Cortex of kidney (tissue), 1 donor: Measurements from ENCODE around the gene CDH13.

ENCODE experiments used
- DNase-seq: peaks from one replicate; lab custom pipeline; 2025; lab: John Stamatoyannopoulos, UW

The CDH13 gene

DNA sequence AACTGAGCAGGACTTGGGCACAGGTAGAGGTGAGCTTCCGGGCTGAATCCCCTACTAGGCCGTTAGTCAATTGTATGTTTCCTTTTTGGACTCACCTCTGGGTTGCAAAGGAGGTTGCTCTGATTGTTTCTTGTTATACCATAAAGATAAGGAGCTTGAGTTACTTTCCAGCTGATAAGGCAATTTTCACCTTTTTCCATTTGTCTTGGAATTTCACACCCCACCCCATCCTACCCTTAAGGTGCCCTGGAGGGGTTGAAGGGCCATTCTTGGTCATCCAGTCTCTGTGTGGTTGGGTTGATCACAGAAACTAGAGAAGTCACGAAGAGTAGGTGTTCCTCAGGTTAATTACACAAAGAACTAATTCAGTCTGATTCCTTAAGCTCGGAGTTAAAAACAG lies 162.2 kb downstream of the CDH13 start:
- DNase-seq = no peak

DNA sequence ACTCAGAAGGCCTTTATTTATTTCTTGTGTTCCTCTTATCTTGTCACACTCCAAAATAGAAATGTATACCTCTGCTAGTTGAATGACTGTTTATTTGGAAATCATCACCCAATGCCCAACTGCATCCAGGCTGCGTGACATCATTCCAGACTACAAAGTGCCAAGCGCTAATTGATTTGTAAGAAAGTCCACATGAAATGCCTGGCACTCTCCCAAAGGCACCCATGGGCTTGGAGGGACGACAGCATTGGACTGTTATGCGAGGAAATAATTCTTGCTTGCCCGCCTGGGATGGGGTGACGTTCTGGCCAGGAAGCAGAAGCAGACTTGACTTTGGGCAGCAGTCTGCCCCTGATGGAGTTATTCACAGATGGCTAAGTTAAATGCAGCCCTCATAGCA lies 165.9 kb downstream of the CDH13 start:
- DNase-seq = no peak

DNA sequence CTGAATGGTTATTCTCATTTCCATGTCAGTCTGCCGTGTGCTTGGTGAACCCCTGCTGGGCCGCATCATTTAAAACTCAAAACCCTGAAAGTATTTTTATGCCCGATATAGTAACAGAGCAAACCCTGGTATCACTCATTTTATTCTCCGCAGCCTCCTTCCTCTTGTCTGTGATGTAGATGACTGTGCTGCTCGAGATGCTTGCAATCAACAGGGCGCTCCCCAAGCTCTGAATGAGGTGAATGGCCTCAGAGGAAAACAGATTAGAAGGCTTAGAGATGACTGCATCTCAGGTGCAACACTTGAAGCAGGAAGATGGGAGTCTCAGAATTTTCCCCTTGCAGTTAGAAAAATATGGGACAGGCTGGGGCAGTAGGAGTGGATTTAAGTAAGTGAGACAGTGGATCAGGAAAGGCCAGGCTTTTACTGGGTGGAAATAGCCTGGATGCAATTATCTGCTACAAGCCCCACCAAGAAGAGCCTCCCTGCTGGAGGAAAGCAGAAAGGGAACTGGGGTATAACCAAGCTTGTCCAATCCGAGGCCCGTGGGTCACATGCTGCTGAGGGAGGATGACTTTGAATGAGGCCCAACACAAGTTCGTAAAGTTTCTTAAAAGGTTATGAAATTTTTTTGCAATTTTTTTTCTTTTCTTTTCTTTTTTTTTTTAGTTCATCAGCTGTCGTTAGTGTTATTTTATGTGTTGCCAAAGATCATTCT lies 166.9 kb downstream of the CDH13 start:
- DNase-seq = no peak

DNA sequence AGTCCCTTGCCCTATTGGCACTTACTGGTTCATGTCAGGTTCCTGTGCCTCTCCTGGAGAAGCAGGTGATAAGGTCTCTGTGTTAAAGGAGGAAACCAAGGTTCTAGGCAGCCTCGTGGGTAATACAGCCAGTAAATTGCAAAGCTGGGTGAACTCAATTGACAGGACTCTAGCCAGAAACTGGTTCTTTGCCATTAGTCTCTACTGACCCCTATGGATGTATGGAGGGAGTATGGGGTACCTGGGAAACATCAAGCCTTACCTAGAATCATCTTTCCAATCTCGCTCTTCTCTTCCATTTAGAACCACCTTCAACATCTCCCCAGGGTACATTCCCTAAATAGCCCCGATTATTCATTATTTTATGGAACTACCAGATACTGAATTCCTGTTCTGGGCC lies 169.3 kb downstream of the CDH13 start:
- no peak for DNase-seq

DNA sequence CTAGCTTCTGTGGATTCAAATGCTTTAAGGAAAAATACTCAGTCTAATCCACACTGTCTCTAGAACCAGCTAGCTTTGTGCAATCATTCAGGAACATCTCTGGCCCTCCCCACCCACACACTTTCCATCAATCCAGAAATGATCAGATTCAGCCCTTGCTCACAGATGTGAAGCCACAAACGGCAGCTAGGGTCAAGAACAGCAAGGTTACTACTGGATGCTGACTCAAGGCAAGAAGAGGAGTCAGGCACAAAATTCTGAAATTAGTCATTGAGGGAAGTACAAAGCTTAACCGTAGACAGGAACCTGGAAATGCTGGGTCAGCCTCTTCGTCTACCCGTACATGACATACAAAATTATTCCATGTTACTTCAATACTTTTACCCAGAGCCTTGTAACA lies 174.6 kb downstream of the CDH13 start:
- DNase-seq = no peak

DNA sequence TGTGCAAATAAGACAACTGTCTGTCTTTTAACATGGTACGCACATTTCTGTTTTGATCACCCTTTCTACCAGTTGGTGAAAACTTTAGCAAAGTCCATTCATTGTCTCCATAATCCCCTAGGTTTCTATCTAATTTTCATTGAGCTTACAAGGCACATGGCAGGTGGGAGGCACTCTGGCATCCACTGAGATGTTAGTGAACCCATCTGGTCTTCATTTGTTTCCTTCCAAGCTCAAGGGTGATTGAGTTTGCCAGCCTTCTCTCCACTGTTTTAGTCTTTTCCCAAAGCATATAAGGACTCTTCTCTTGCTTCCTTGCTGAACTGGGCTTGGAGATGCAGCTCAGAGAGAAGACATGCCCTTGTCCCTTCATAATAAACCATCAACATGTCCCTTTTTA lies 179.1 kb downstream of the CDH13 start:
- no peak for DNase-seq

DNA sequence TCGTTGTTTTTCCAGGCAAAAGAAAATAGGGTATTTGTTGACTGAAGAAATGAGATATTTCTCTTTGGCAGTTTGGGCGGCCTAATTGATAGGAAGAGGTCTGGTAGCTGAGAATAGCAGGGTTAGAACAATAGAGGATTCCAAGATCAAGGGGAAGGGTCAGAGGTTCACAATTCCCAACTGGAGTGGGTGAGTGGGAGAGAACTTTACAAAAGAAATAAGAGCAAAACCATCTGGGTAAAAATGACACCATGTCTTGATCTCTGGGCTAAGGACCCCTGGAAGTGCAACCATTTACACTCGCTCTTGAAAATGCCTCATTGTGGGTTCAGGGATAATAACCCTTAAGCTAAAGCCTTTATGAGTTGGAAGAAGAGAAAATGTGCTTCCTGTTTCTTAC lies 180.5 kb downstream of the CDH13 start:
- DNase-seq = no peak

DNA sequence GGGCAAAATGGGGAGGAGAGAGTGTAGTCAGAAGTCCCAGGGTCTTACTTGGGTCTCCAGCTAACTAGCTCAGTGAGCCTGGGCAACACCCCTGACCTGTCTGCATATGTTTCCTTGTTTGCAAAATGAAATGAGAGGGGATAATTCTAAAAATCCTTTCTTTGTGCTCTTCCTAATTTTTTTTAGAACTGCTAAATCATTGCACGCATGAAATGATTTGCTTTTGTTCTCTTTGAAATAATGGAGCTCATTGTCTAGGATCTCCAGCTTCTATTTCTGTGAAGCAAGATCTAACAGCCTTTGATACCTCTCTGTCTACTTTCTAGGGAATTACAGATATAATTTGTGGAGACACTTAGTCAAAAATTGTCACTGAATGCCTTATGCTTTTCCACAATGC lies 181.3 kb downstream of the CDH13 start:
- DNase-seq = no peak

DNA sequence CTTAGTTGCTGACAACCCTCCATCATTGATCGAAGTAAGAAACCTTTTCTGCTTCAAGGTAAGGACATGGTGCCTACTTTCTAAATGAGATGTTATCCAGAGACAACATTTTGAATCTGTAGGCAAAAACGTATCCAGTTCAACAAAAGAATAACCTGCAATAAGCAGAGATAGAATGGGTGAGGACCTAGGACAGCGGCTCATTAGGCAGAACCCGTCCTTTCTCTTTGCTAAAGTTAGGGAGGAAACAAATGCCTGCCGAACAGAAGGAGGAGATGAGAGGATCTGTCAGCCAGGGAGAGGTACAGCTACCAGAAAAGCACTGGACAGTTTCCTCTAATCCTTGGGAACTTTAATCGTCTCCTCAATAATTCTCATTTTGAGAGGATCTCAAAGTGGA lies 183.3 kb downstream of the CDH13 start:
- DNase-seq = no peak

DNA sequence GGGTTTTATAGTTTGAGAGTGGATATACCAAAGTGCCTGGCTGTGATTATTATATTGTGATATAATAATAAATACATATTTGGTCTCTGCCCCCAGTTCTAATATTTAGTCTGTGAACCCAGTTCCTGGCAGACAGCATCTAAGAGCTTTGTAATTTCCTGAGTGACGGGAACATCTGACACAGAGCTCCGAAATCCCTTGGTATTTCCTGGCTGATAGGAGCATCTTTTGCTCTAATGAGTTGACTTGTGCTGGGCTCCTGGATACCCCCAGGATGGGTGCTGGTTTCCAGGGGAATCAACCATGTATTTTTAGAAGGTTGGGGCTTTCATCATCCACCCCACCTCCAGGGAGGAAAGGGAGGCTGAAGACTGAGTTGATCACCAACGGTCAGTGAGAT lies 187.3 kb downstream of the CDH13 start:
- no peak for DNase-seq

DNA sequence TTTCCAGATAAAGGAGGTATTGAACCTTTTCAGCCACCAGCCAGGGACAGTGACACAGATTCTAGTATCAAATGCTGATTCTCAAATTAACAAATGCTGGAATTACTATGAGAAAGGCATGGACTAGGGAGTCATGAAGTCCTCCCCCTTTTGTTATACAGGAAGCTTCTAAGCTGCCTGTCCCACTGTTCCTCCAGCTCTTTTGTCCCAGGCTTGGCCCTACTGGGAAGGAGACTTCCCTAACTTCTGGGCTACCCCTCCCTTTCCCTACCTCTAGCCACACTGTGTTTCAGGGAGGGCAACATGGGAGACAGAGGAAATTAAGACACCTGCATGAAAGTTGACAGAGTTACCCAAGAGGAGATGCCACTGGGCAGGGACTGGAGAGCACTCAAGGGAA lies 192.5 kb downstream of the CDH13 start:
- DNase-seq = no peak

DNA sequence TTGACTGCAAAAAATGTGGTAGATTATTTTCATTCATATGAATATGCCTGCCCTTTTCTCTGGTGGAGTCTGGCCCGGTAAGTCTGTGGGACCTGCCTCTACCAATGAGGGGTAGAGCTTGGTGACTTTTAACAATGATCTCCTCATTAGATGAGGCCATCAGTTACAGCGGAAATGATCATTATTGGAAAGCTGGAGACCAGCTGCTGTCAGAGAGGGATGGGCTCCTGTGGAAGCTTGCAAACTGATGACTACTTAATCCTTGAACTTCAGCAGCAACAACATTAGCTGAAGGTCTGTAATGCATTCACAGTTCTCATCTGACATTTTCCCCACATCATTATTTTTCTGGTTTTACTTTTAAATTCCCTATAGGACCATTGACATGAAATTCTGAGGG lies 194.1 kb downstream of the CDH13 start:
- no peak for DNase-seq

DNA sequence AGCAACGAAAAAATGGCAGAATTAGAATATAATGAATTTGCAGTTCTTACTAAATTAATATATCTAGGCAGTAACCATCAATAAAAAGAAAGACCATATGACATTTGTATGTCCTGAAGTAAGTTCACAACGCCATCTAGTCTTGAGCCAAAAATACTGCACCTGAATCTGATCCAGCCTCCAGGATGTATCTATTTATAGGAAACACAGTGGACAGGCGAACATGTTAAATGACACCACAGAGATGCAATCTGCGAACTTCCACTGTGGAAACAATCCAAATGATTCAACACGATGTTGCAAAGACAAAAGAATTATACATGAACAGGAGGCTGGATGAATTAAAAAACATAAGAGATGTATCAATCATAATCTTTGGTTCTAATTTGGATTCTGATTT lies 197.6 kb downstream of the CDH13 start:
- DNase-seq = no peak

DNA sequence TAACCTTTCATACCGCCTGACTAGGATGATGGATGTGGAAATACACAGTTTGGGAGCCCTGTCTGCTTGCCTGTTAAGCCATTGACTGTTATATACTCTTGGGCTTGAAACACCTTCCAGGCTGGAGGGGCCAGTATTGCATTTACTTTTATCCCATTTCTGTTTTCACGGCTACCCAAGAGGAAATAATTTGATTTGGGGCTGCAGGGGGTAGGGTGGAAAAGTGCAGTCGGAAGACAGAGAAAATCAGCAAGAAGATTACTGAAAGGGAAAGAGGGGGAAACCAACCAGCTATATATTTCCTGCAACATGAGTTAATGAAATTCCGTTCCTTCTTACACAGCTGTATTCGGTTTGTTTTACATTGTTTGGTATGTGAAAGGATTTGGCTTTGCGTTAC lies 202.5 kb downstream of the CDH13 start:
- no peak for DNase-seq

DNA sequence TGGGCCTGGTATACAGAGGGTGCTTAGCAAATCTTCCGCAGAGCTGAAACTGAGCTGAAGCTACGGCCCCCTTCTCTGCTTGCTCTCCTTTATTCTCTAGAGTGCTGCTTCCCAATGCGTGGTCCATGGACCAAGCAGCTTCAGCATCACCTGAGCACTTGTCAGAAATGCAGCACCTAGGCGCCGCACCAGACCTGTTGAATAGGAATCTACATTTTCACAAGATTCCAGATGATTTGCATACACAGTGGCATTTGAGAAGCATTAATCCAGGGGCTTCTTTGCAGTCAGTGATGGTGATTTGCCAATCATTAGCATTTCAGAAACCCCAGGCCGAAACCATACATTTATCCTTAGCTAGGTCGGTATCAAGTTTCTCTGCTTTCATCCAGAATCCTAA lies 204.2 kb downstream of the CDH13 start:
- no peak for DNase-seq

DNA sequence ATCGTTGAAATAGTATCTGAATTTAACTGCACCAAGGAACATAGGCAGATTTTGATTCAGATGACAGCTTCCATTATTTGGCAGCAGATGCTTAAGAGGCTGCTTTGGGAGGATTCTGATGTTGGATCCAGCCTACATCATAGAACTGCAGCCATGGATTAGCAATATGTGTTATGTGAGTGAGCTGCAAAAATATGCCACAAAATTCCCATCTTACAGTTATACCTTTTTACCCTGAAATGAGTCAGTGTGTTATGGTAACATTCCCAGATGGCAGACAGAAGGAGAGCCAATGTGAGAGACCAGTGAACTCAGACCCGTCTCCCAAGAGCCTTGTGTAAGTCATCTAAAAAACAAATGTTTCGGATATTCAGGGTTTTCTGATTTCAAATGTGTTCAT lies 206.1 kb downstream of the CDH13 start:
- DNase-seq = no peak

DNA sequence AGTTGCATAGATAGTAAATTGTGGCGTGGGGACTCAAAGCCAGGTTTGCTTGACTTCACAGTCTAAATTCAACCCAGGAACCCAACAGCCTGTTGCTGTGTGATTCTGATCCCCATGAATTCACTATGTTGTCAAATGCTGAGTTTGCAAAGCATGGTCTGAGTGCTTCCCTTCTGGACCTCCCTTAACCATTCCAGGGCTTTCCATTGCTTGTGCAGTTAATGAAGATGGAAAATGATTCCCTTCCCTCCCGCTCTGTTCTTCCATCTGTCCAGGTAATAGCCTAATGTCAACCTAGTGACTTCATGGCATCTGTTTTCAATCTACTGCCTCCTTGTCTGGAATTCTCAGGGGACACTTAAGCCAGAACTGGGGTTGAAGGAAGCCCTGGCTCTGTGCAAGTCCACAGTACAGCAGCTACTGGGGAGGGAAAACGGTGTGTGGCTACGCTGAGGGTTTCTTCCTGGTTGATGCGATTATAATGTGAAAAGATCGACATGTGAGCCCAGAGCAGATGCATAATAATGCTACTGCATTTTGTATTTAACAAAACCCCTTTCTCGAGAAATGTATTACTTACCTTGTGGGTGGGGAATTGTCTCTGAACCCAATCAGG lies 206.7 kb downstream of the CDH13 start:
- DNase-seq = no peak

DNA sequence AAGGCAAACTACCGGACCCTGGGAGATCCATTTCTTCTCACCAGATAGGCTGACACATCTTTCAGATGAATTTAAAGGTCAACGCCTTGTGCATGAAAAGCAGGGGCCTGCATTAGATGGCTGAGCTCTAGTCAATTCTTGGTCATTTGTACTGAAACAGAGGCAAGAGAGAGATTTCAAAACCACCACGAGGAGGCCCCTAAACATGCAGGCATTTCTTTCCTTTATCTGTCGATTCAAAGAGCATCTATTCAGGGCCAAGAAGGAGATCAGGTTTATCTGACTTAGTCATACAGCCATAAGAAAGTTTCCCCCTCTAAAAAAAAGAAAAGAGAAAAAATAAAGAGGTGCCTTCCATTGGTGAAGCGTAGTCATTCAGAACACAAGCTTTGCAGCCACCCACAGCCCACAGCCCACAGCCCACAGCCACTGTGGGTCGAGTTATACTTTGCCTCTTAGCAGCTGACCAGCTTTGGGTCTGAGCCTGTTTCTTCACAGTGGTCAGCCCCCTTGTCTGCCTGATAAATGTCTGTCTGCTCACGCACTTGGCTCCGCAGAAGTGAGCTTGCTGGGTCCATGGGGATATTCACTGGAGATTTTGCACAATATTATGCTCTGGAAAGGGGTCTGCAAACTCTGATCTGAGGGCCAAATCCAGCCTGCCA lies 207.5 kb downstream of the CDH13 start:
- DNase-seq = no peak

DNA sequence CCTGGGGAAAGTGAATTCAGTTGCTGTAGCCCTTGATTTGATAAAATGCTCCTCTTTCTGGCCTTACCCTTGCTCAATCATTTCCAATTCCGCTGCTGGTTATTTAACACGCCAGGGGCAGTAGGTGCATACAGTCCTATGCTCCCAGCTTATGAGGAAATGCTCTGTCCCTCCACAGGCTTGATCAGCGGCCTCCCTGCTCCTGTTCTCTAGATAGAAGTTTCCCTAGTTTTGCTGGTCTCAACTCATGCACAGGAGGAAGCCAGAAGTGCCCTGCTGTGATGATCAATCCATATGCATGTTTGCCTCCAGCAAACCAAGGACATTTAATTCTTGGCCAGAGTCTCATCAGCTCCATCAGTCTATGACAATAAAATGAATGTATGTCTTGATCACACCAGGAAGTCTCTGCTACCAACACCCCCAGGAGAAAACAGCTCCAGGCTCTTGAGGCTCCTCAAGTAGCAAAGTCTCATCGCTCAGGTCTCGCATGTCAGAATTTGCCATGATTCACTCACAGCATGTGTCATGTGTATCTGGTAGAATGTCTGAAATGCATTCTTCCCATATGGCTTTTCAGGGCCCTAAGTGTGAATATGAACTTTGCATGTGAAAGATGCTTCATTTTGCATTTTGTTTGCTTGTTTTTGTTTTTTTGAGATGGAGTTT lies 208.9 kb downstream of the CDH13 start:
- DNase-seq = no peak

DNA sequence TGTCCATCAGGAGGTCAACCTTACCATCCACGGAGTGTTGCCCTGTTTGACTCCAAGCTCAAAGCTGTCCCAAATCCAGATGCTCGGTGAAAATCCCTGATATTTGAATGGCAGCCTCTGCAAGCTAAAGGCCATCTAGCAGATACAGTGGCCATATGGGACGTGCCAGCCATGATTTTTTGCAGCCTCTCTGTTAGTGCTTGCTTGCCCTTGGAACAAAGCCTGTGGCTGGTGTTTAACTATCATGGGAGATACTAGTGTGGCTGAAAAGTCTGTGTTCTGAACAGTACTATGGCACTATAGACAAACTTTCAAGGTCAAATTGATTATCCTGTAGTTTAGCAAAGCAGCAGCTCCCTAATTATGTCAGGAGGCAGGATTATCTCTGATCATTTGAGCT lies 214.3 kb downstream of the CDH13 start:
- no peak for DNase-seq

DNA sequence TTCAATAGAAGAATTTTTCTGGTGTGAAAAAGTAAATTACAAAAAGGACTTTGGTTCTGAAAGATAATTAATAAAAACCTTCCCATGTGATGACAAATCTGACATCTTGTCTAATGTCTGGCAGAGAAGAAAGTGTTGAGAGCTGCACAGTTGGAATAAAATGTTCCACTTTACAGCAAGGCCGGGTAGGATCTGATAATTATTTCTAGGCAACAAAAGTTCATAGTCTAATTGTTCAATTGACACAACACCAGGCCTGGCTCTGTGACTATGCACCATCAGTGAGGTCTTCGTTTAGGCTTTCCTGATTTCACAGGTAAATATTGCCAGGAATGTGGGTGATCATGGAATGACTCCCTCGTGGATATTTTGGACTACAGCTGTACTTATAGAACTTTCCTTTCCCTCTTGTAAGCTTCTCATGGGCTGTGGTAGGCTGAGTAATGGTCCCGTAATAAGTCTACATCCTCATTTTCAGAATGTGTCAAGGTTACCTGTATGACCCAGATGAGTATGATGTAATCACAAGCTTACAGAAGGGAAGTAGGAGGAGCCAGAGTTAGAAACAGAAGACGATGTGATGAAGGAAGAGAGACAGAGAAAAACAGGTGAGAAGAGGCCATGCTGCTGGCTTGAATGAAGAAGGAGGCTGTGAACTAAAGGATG lies 217.0 kb downstream of the CDH13 start:
- no peak for DNase-seq

DNA sequence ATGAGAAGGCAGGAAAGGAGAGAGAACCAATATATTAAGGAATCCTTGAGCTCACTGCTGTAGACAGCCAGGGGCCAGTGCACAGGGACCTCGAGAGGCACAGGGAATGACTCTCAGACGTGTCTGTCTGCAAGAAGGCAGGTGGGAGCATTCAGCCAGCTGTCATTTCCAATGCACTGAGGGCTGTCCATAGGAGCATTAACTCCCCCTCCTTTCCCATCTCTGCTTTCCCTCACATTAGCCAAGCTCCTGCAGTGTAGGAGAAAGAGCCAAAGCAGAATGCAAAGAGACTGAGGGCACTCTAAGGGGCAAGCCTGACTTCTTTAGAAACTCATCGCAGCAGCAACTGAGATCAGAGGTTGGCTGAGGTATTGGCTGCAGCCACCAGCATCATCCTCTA lies 218.3 kb downstream of the CDH13 start:
- no peak for DNase-seq

DNA sequence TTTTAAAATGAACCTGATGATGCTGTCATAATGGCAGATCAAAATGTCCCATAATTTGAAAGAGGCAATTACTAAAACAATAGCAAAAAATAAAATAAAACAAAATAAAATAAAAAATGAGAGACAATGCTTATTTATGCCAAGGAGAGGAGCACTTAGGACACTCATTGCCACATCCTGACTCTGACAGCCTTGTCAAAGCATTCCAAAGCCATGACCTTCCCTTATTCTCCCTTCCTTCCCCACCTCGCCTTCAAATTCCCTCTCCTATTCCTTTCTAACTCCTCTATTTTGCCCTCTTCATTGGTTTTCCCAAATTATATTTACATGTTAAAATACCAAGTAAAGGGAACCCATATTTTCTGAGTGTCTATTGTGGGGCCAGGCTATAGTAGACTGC lies 220.0 kb downstream of the CDH13 start:
- no peak for DNase-seq
